ENCODE results near the gene SEMA4F. TPM values are rescaled to one million over a fixed set of nuclear protein-coding genes. Genes with fewer than 3 reads are reported as not detected.
A peak's percentile ranks its signal among the peaks of the same experiment; 100 is the strongest.

SEMA4F gene
- total RNA-seq, 1 experiment from 2014 or later: 6.6 TPM

- Histone ChIP-seq H3K18ac (ENCODE audit: insufficient read length, low read depth, low read length) (no peak overlapping the region), H4K8ac (replicated peaks; ENCODE audit: insufficient read length, low read depth, low read length) (no peak overlapping the region), H3K23me2 (ENCODE audit: insufficient read length, low read depth, low read length, poor library complexity, severe bottlenecking) (no peaks in the 10 kb centered on the region), H2BK12ac (ENCODE audit: insufficient read length, low read depth, low read length) (no peak overlapping the region), H3K79me1 (ENCODE audit: insufficient read depth, low read depth, low read length, poor library complexity, severe bottlenecking) (no peaks in the 10 kb centered on the region), H2AFZ (ENCODE audit: low read length) (no peak overlapping the region), H3K9ac (ENCODE audit: extremely low read depth, insufficient read length, low read length) (no peak overlapping the region), H3K14ac (ENCODE audit: insufficient read depth, low read length) (no peak overlapping the region), H4K5ac (ENCODE audit: insufficient read length, low read depth, low read length) (no peak overlapping the region), H3K9me3 (ENCODE audit: control insufficient read depth, low read depth, low read length) (no peaks in the 10 kb centered on the region), H2BK120ac (ENCODE audit: low read depth, low read length, poor library complexity, severe bottlenecking) (no peak overlapping the region), H2BK5ac (ENCODE audit: insufficient read length, low read length) (no peak overlapping the region), H2BK15ac (ENCODE audit: low read depth, low read length) (no peak overlapping the region), H4K20me1 (ENCODE audit: control insufficient read depth, insufficient read depth, insufficient read length) (no peaks in the 10 kb centered on the region), H3K56ac (ENCODE audit: insufficient read length, low read depth, low read length) (no peak overlapping the region), H4K91ac (ENCODE audit: insufficient read length, low read depth, low read length) (no peak overlapping the region), H2AK5ac (ENCODE audit: insufficient read length, low read length) (no peak overlapping the region), H3K4me1 (ENCODE audit: insufficient read depth, low read length) (no peaks in the 10 kb centered on the region), H3K4ac (ENCODE audit: low read depth, low read length) (no peak overlapping the region), H3K79me2 (ENCODE audit: insufficient read depth, low read length) (no peaks in the 10 kb centered on the region), H2BK20ac (ENCODE audit: low read depth, low read length, poor library complexity, severe bottlenecking) (no peak overlapping the region), H3T11ph (ENCODE audit: low read length) (no peak overlapping the region), H3K23ac (ENCODE audit: insufficient read length, low read depth, low read length) (no peak overlapping the region), H3K27ac (ENCODE audit: insufficient read length, low read depth, low read length) (no peak overlapping the region), H3K4me2 (ENCODE audit: insufficient read depth, insufficient read length, low read length) (no peak overlapping the region), H3K27me3 (ENCODE audit: insufficient read depth, low read length) (no peaks in the 10 kb centered on the region)
- no peak for TF ChIP-seq CTCF (conservative IDR thresholded peaks at IDR 0.05)
- no CpG with 5 or more reads among the region's 5 CpGs for WGBS (ENCODE audit: extremely low coverage, insufficient read length, low lambda C conversion rate)
- no peak overlapping the region for H3K4me3 Mint-ChIP-seq
- DNase-seq: no peak
- H3K27me3 Mint-ChIP-seq (ENCODE audit: low read depth): no peaks in the 10 kb centered on the region
- peaks cover 0 to 2% (median 0%) of the 10 kb centered on the region in 3 experiments; a peak in 1 of 7 replicates for H3K36me3 Mint-ChIP-seq (ENCODE audit: insufficient read depth in 1 of 3, low read depth in 3 of 3)
- no peaks in the 10 kb centered on the region for H3K4me1 Mint-ChIP-seq
- H3K27ac Mint-ChIP-seq: peak overlapping the region in 1 of 3 experiments; percentile 74; a peak in 1 of 7 replicates
- H3K9me3 Mint-ChIP-seq: no peaks in the 10 kb centered on the region
Measured at GRCh38 chr2:74625658-74626425, 28.2 kb upstream of the SEMA4F start.

All from H9 (cell line).